HG02763 (cell line): ENCODE data around the gene ENTPD7.
"Not testable (repeated sequence)": the region's sequence is repeated elsewhere in the genome, so short reads cannot be mapped to it uniquely, and the experiment has no call there.

Experiments
- ATAC-seq: cut with Tn5 transposase; IDR thresholded peaks from one replicate; pipeline ENCODE4 v1.9.1; 2021; ENCODE audit warnings: mild to moderate bottlenecking, moderate library complexity; ENCODE audit not compliant: unreplicated experiment

Gene ENTPD7

GRCh38 chr10:99682752-99683151, 23.4 kb downstream of the ENTPD7 start:
- ATAC-seq: no peak

GRCh38 chr10:99685597-99685967, 26.3 kb downstream of the ENTPD7 start:
- peak; percentile 84 for ATAC-seq

GRCh38 chr10:99689461-99689860, 30.2 kb downstream of the ENTPD7 start:
- ATAC-seq: no peak

- no peak for ATAC-seq
Measured at GRCh38 chr10:99693933-99694583, 34.7 kb downstream of the ENTPD7 start.

GRCh38 chr10:99695761-99696160, 36.5 kb downstream of the ENTPD7 start:
- no peak for ATAC-seq

- no peak for ATAC-seq
Measured at GRCh38 chr10:99698504-99699080, 39.3 kb downstream of the ENTPD7 start.

- ATAC-seq: no peak
Measured at GRCh38 chr10:99700649-99701048, 41.3 kb downstream of the ENTPD7 start.

GRCh38 chr10:99708428-99709012, 49.2 kb downstream of the ENTPD7 start:
- ATAC-seq: no peak

GRCh38 chr10:99709480-99710229, 50.3 kb downstream of the ENTPD7 start:
- peak; percentile 55 for ATAC-seq

GRCh38 chr10:99711129-99711719, 51.9 kb downstream of the ENTPD7 start:
- no peak for ATAC-seq

- ATAC-seq: no peak
Measured at GRCh38 chr10:99714446-99714845, 55.1 kb downstream of the ENTPD7 start.

- ATAC-seq: no peak
Measured at GRCh38 chr10:99720387-99720786, 61.1 kb downstream of the ENTPD7 start.

GRCh38 chr10:99730026-99730425, 70.7 kb downstream of the ENTPD7 start:
- ATAC-seq: no peak

- ATAC-seq: peak; percentile 19
Measured at GRCh38 chr10:99731306-99732032, 72.2 kb downstream of the ENTPD7 start.

GRCh38 chr10:99732033-99732842, 72.9 kb downstream of the ENTPD7 start, which contains the start of the genes COX15 and CUTC:
TSS of gene COX15 (minus strand) at chr10:99732127. CDS start at chr10:99732049, 78 bp downstream.
TSS of gene CUTC (plus strand) at chr10:99732234. CDS start at chr10:99732349, 115 bp downstream.
- ATAC-seq: peak; percentile 91

- ATAC-seq: no peak
Measured at GRCh38 chr10:99733366-99733765, 74.1 kb downstream of the ENTPD7 start.

GRCh38 chr10:99734111-99734510, 74.8 kb downstream of the ENTPD7 start:
- not testable (repeated sequence) for ATAC-seq

GRCh38 chr10:99740260-99740659, 81.0 kb downstream of the ENTPD7 start:
- no peak for ATAC-seq

- no peak for ATAC-seq
Measured at GRCh38 chr10:99740933-99741559, 81.7 kb downstream of the ENTPD7 start.
